H1 (cell line): ENCODE measurements around the gene TGM6.

Source experiments
- KDM1A ChIP-seq: fragments of 200-600, 300-600 bp; sonication (generic); IDR thresholded peaks from 2 replicates; pipeline ENCODE4 v1.7.1; 2016; ENCODE audit warnings: mild to moderate bottlenecking, low read length, borderline replicate concordance
- TF ChIP-seq, protein P1 (sequence below), 3 experiments: IDR thresholded peaks; 1 replicate in 2 of 3; 2 replicates in 1 of 3; pipeline versions ENCODE4 v1.5.1 to v1.6.1; 2011; ENCODE audit warnings: low read length in 3 of 3, mild to moderate bottlenecking in 3 of 3, inconsistent platforms in 2 of 3, low read depth in 1 of 3, moderate library complexity in 1 of 3; ENCODE audit not compliant: insufficient read depth in 1 of 3; ENCODE audit errors: control extremely low read depth in 1 of 3

DNA sequence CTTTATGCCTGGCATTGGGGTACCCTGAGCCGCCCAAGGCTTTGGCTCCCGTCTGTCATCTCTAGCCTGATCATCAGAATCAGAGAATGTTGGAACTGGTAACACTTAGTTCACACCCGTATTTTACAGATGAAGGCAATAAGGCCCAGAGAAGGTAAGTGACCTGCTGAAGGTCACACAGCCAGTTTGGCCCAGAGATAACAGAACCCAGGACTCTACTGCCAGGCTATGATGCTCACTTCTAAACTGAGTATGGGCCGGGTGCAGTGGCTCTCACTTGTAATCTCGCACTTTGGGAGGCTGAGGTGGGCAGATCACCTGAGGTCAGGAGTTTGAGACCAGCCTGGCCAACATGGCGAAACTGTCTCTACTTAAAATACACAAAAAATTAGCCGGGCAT, 1.8 kb upstream of the TGM6 start:
- TF ChIP-seq KDM1A = peak; percentile 57; the same call in 1 of the 2 replicates
- TF ChIP-seq, protein P1, sequence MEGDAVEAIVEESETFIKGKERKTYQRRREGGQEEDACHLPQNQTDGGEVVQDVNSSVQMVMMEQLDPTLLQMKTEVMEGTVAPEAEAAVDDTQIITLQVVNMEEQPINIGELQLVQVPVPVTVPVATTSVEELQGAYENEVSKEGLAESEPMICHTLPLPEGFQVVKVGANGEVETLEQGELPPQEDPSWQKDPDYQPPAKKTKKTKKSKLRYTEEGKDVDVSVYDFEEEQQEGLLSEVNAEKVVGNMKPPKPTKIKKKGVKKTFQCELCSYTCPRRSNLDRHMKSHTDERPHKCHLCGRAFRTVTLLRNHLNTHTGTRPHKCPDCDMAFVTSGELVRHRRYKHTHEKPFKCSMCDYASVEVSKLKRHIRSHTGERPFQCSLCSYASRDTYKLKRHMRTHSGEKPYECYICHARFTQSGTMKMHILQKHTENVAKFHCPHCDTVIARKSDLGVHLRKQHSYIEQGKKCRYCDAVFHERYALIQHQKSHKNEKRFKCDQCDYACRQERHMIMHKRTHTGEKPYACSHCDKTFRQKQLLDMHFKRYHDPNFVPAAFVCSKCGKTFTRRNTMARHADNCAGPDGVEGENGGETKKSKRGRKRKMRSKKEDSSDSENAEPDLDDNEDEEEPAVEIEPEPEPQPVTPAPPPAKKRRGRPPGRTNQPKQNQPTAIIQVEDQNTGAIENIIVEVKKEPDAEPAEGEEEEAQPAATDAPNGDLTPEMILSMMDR (IDR thresholded peaks at IDR 0.05; ENCODE audit: control extremely low read depth in 1 of 3, insufficient read depth in 1 of 3, low read depth in 1 of 3, low read length in 3 of 3) = no peak
